HG03571 (cell line): ENCODE data around the gene RYR3.
"Not testable (repeated sequence)": the region's sequence is repeated elsewhere in the genome, so short reads cannot be mapped to it uniquely, and the experiment has no call there.

ENCODE experiments used
- ATAC-seq: cut with Tn5 transposase; IDR thresholded peaks from one replicate; pipeline ENCODE4 v1.9.1; 2021; ENCODE audit not compliant: unreplicated experiment

Gene RYR3

DNA sequence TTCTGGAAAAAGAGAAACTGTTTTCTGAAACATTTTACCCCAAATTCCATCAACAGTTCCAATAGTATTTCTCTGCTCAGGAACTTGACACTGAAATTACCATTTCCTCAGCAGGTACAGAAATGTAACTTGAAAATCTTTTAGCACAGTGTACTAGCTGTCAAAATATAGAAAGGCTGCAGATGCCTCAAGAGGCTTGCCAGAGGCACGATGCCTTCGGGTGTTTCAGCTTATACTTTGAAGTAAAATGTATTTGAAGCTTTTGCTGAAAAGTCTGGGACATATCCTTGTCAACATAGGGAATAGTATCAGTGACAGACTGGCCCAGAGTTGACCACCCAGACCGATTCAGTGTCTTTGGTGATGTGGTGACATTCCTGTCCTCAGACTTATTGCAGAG lies 503.1 kb downstream of the RYR3 start:
- ATAC-seq, result no peak

DNA sequence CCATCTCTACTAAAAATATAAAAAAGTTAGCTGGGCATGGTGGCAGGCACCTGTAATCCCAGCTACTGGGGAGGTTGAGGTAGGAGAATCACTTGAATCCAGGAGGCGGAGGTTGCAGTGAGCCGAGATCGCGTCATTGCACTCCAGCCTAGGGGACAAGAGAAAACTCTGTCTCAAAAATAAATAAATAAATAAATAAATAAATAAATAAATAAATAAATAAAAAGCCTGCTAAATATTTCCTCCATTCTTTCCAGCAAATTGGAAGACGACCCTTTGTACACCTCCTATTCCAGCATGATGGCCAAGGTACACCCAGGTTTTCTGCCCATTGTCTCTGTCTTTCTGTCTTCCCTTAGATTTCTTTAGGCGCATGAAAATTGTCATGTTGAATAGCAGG lies 508.7 kb downstream of the RYR3 start:
- ATAC-seq, result not testable (repeated sequence)

DNA sequence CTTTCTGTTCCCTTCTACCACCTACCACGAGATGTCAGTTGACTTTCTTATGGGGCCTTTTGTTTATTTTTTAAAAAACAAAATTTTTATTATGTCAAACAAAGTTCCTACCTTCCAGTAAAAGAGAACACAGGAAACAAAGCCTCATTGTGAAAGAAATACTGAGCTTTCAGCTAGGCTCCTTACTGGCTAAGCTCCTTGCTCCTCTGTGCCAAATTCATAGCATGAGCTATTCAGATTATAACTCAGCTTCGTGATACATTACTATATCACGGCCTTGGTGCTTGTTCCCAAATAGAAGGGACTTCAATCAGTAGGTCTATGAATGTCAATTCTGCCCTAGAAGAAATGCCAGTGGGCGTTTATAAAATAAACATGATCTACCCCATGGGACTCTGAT lies 511.7 kb downstream of the RYR3 start:
- no peak for ATAC-seq

GRCh38 chr15:33823119-33823518 lies 512.4 kb downstream of the RYR3 start:
- ATAC-seq, result no peak

DNA sequence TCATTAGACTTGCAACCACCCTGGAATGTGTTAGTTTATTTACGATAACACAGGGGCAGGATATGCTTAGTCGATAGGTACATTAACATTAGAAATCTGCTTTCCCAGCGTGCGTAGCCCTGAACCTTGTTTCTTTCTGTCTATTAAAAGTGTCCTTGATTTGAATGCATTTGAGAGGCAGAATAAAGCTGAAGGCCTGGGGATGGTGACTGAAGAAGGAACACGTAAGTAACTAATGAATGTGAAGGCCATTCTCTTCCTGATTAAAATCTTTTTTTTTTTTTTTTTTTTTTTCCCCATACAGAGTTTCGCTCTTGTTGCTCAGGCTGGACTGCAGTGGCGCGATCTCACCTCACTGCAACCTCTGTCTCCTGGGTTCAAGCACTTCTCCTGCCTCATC lies 514.7 kb downstream of the RYR3 start:
- ATAC-seq, result no peak

DNA sequence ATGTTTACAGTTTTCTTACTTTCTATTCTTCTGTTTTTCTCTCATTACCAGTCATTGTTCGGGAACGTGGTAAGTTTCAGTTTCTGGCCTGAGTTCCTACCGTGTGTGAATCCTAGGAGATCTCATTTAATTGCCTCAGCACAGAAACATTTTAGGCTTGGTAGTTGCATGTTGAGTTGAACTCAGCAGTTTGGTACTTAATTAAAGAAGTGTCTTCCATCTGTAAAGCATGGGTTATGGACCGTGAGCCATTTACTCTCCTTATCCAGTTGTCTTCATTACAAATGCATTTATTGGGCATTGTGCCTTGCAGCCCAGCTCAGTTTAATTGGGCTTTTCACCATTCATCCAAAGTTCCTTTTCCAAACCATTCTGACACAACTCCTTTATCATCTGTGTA lies 515.4 kb downstream of the RYR3 start:
- no peak for ATAC-seq

GRCh38 chr15:33830351-33830750 lies 519.6 kb downstream of the RYR3 start:
- ATAC-seq, result no peak

GRCh38 chr15:33831646-33832045 lies 520.9 kb downstream of the RYR3 start:
- no peak for ATAC-seq

DNA sequence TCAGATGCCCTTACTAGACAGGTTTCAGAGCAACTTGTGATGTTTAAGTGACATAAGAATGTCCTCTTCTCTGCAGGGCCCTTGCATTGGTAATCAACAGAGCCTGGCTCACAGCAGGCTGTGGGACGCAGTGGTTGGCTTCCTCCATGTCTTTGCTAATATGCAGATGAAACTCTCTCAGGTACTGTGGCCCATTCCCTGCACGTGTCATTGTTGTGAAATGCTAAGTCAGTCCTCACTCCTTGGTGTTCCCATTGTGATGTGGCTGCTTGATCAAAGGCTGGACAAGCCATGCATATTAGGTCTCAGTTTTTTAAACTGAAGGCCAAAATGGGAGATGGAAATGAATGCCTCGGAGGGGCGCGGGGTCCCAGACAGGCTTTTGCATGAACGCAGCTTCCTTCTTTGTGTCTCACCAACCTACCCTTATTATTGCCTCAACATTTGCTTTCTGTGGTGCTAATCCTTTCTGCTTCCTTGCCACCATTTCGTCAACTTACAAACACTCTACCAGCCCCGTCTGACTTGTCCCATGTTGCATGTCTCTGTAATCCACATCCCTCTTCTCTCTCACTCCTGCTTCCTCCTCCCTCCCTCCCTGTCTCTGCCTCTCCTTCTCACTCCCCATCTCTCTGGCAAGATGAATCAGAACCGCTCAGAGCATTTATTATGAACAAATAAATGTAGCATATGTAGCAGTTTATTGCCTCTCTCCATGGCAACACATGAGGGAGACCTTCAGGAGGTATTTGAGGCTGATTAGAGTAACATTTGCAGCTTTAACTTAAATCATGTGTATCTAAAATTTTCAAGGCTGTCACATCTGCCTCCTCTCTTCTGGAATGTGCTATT lies 524.4 kb downstream of the RYR3 start:
- no peak for ATAC-seq

GRCh38 chr15:33837294-33837693 lies 526.5 kb downstream of the RYR3 start:
- no peak for ATAC-seq

DNA sequence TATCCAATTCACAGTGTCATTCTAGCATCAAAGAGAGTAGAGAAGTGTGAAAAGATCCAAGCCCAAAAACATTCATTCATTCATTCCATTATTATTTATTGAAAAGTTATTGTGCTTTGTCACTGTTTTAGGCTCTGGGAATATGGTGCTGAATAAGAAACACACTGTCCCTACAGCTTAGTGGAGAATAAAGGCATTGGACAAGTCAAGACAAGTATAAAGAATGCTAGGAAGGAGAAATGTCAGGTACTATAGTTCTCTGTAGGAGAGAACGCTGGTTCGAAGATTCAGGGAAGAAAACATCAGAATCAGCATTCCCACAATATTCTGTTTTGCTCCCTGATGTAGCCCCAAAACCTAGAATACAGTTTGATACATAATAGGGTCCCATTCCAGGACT lies 528.8 kb downstream of the RYR3 start:
- ATAC-seq, result no peak

- ATAC-seq, result no peak
Observed at GRCh38 chr15:33840615-33841014, 529.8 kb downstream of the RYR3 start.

- no peak for ATAC-seq
Observed at GRCh38 chr15:33844186-33844585, 533.4 kb downstream of the RYR3 start.

GRCh38 chr15:33844597-33844996 lies 533.8 kb downstream of the RYR3 start:
- ATAC-seq, result no peak

- ATAC-seq, result no peak
Observed at GRCh38 chr15:33846142-33846541, 535.4 kb downstream of the RYR3 start.

- ATAC-seq, result no peak
Observed at GRCh38 chr15:33846862-33847261, 536.1 kb downstream of the RYR3 start.

- ATAC-seq, result no peak
Observed at GRCh38 chr15:33848011-33848410, 537.2 kb downstream of the RYR3 start.

- ATAC-seq, result no peak
Observed at GRCh38 chr15:33851079-33851478, 540.3 kb downstream of the RYR3 start.

- no peak for ATAC-seq
Observed at GRCh38 chr15:33852094-33852493, 541.3 kb downstream of the RYR3 start.

- ATAC-seq, result no peak
Observed at GRCh38 chr15:33852570-33852969, 541.8 kb downstream of the RYR3 start.

DNA sequence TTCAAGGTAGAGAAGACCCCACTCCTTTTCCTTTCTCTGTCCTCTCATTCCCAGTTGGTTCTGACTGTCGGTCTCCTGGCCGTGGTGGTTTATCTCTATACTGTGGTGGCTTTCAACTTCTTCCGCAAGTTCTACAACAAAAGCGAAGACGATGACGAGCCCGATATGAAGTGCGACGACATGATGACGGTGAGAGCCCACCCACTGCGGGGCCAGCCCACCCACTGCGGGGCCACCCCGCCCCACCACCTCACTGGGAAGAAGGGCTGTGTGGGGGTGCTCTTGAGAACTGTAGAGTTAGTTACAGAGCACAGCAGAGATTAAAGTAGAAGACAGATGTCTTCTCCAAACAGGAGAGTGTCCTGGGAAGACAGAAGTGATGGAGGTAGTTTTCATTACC lies 547.0 kb downstream of the RYR3 start:
- no peak for ATAC-seq

GRCh38 chr15:33858836-33859235 lies 548.1 kb downstream of the RYR3 start:
- ATAC-seq, result no peak

DNA sequence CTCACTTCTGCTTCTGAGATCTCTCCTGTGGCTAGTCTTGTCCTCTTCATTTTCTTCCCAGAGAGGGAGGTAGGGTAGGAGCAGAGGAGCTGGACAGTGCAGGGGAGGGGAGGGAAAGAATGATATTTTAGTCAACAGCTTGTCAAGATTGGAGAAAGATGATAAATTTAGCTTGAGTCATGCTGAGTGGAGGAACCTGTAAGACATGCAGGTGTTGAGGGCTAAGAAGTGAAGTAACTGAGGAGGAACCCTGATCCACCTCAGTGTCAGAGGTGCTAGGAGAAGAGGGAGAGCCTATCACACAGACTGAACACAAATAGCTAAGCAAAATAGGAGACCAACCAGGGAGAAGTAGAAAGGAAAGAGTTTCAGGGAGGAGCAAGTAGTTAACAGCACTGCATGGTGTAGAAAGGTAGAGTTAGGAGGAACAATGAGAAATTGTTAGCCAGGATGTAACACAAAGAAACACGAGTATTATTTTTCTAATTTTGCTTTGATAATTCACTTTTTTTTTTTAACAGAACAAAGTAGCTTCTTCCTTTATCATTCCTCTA lies 549.3 kb downstream of the RYR3 start:
- no peak for ATAC-seq
